ENCODE measurements around the gene TGM1. TPM values are rescaled to one million over a fixed set of nuclear protein-coding genes. Genes with fewer than 3 reads are reported as not detected.

TGM1 gene
- total and polyA plus RNA-seq, 2 experiments from 2014 or later: 0.31 to 0.63 TPM

DNA sequence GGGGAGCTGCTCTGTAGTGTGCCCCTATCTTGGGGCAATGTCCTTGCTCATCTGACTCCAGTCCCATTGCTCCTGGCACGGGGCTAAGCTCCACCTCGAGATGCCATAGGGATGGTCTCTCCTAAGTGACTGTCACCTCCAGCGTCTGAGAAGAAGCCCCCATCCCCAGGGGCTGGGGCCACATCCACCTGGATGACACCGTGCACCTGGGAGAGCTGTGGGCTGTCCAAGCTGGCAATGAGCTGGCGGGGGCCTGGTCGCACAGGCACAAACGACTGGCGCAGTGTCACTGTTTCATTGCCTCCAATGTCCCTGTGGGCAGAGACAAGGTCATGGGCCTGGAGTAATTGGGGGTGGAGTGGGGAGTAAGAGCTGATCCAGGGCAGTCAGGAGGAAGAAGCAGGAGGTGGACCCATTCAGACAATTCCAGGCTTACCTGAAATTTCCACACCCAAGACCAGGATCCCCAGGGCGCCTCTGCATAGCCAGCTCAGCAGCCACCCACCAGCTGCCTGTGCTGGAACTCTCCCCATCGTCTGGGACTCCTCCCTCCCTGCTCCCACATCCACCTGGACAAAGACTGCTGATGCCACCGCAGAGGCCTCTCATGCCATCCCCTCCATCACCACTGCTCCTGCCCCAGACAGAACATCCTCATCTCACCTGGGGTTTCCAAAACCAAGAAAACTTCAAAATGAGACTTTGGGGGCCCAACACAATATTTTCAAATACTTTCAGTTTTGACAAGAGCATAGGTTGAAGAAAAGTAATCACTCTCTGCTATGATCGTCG is 13.6 kb downstream of the TGM1 start:
- Histone ChIP-seq H3K27me3 (ENCODE audit: insufficient read depth) (no peaks in the 10 kb centered on the region), H2AFZ (no peak overlapping the region), H3K4me2 (no peak overlapping the region), H3K79me2 (replicated peaks; ENCODE audit: insufficient read depth) (no peaks in the 10 kb centered on the region), H3K4me3 (no peak overlapping the region), H3K27ac (ENCODE audit: low read depth) (no peak overlapping the region), H3K4me1 (ENCODE audit: insufficient read depth) (no peaks in the 10 kb centered on the region), H4K20me1 (replicated peaks; ENCODE audit: insufficient read depth) (no peaks in the 10 kb centered on the region), H3K36me3 (ENCODE audit: insufficient read depth) (no peaks in the 10 kb centered on the region), H3K9me2 (ENCODE audit: insufficient read depth) (no peaks in the 10 kb centered on the region), H3F3A (replicated peaks; ENCODE audit: low read depth) (no peaks in the 10 kb centered on the region)
- Mint-ChIP-seq H3K4me3 (no peak overlapping the region), H3K4me1 (peaks cover 2% of the 10 kb centered on the region; the same call in 1 of the 3 replicates), H3K27ac (no peak overlapping the region), H3K36me3 (ENCODE audit: low read depth) (no peaks in the 10 kb centered on the region), H3K9me3 (no peaks in the 10 kb centered on the region), H3K27me3 (ENCODE audit: insufficient read depth, low read depth, poor library complexity) (peaks cover 6% of the 10 kb centered on the region)
- DNase-seq (ENCODE audit: low spot score) (no peak), ATAC-seq (no peak)
- no peak for TF ChIP-seq NANOG (IDR thresholded peaks at IDR 0.05; ENCODE audit: borderline replicate concordance)
- TF ChIP-seq EZH2 (IDR thresholded peaks at IDR 0.05; ENCODE audit: low read depth, unreplicated experiment): no peak
- TF ChIP-seq, protein P1, sequence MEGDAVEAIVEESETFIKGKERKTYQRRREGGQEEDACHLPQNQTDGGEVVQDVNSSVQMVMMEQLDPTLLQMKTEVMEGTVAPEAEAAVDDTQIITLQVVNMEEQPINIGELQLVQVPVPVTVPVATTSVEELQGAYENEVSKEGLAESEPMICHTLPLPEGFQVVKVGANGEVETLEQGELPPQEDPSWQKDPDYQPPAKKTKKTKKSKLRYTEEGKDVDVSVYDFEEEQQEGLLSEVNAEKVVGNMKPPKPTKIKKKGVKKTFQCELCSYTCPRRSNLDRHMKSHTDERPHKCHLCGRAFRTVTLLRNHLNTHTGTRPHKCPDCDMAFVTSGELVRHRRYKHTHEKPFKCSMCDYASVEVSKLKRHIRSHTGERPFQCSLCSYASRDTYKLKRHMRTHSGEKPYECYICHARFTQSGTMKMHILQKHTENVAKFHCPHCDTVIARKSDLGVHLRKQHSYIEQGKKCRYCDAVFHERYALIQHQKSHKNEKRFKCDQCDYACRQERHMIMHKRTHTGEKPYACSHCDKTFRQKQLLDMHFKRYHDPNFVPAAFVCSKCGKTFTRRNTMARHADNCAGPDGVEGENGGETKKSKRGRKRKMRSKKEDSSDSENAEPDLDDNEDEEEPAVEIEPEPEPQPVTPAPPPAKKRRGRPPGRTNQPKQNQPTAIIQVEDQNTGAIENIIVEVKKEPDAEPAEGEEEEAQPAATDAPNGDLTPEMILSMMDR (conservative IDR thresholded peaks at IDR 0.05; ENCODE audit: low read depth in 2 of 2): no peak
- TF ChIP-seq STAT1 (IDR thresholded peaks at IDR 0.05; ENCODE audit: unreplicated experiment): no peak
- TF ChIP-seq, protein P2, sequence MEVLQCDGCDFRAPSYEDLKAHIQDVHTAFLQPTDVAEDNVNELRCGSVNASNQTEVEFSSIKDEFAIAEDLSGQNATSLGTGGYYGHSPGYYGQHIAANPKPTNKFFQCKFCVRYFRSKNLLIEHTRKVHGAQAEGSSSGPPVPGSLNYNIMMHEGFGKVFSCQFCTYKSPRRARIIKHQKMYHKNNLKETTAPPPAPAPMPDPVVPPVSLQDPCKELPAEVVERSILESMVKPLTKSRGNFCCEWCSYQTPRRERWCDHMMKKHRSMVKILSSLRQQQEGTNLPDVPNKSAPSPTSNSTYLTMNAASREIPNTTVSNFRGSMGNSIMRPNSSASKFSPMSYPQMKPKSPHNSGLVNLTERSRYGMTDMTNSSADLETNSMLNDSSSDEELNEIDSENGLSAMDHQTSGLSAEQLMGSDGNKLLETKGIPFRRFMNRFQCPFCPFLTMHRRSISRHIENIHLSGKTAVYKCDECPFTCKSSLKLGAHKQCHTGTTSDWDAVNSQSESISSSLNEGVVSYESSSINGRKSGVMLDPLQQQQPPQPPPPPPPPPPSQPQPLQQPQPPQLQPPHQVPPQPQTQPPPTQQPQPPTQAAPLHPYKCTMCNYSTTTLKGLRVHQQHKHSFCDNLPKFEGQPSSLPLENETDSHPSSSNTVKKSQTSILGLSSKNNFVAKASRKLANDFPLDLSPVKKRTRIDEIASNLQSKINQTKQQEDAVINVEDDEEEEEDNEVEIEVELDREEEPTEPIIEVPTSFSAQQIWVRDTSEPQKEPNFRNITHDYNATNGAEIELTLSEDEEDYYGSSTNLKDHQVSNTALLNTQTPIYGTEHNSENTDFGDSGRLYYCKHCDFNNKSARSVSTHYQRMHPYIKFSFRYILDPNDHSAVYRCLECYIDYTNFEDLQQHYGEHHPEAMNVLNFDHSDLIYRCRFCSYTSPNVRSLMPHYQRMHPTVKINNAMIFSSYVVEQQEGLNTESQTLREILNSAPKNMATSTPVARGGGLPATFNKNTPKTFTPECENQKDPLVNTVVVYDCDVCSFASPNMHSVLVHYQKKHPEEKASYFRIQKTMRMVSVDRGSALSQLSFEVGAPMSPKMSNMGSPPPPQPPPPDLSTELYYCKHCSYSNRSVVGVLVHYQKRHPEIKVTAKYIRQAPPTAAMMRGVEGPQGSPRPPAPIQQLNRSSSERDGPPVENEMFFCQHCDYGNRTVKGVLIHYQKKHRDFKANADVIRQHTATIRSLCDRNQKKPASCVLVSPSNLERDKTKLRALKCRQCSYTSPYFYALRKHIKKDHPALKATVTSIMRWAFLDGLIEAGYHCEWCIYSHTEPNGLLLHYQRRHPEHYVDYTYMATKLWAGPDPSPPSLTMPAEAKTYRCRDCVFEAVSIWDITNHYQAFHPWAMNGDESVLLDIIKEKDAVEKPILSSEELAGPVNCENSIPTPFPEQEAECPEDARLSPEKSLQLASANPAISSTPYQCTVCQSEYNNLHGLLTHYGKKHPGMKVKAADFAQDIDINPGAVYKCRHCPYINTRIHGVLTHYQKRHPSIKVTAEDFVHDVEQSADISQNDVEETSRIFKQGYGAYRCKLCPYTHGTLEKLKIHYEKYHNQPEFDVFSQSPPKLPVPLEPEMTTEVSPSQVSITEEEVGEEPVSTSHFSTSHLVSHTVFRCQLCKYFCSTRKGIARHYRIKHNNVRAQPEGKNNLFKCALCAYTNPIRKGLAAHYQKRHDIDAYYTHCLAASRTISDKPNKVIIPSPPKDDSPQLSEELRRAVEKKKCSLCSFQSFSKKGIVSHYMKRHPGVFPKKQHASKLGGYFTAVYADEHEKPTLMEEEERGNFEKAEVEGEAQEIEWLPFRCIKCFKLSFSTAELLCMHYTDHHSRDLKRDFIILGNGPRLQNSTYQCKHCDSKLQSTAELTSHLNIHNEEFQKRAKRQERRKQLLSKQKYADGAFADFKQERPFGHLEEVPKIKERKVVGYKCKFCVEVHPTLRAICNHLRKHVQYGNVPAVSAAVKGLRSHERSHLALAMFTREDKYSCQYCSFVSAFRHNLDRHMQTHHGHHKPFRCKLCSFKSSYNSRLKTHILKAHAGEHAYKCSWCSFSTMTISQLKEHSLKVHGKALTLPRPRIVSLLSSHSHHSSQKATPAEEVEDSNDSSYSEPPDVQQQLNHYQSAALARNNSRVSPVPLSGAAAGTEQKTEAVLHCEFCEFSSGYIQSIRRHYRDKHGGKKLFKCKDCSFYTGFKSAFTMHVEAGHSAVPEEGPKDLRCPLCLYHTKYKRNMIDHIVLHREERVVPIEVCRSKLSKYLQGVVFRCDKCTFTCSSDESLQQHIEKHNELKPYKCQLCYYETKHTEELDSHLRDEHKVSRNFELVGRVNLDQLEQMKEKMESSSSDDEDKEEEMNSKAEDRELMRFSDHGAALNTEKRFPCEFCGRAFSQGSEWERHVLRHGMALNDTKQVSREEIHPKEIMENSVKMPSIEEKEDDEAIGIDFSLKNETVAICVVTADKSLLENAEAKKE (CRISPR knock-in tag; IDR thresholded peaks at IDR 0.05): no peak
- TF ChIP-seq, protein P3, sequence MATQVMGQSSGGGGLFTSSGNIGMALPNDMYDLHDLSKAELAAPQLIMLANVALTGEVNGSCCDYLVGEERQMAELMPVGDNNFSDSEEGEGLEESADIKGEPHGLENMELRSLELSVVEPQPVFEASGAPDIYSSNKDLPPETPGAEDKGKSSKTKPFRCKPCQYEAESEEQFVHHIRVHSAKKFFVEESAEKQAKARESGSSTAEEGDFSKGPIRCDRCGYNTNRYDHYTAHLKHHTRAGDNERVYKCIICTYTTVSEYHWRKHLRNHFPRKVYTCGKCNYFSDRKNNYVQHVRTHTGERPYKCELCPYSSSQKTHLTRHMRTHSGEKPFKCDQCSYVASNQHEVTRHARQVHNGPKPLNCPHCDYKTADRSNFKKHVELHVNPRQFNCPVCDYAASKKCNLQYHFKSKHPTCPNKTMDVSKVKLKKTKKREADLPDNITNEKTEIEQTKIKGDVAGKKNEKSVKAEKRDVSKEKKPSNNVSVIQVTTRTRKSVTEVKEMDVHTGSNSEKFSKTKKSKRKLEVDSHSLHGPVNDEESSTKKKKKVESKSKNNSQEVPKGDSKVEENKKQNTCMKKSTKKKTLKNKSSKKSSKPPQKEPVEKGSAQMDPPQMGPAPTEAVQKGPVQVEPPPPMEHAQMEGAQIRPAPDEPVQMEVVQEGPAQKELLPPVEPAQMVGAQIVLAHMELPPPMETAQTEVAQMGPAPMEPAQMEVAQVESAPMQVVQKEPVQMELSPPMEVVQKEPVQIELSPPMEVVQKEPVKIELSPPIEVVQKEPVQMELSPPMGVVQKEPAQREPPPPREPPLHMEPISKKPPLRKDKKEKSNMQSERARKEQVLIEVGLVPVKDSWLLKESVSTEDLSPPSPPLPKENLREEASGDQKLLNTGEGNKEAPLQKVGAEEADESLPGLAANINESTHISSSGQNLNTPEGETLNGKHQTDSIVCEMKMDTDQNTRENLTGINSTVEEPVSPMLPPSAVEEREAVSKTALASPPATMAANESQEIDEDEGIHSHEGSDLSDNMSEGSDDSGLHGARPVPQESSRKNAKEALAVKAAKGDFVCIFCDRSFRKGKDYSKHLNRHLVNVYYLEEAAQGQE (IDR thresholded peaks at IDR 0.05; ENCODE audit: unreplicated experiment): no peak
- TF ChIP-seq CREB1 (CRISPR knock-in tag; IDR thresholded peaks at IDR 0.05; ENCODE audit: low read depth): no peak
